Stimulated activated naive CD8-positive, alpha-beta T cell treated with anti-CD3 and anti-CD28 coated beads, Interleukin-15, Interleukin-2, amounts not matched to agents 100 U/mL and 50 U/mL, for 24 hours (primary cell): ENCODE results near the gene KHNYN.

Experiments used
- ATAC-seq: fragments of 150-1000 bp; cut with Tn5 transposase; one replicate; pipeline ENCODE4 v1.10.0; 2021
- DNase-seq: peaks from one replicate; pipeline ENCODE4 v3.0.0; 2021

The KHNYN gene

GRCh38 chr14:24422694-24423601 lies 6.8 kb upstream of the KHNYN start:
- no peak for DNase-seq
- peak; percentile 14 for ATAC-seq

GRCh38 chr14:24425704-24426103 lies 4.0 kb upstream of the KHNYN start:
- ATAC-seq, result no peak
- no peak for DNase-seq

GRCh38 chr14:24426150-24426911 lies 3.4 kb upstream of the KHNYN start:
- DNase-seq (no peak), ATAC-seq (no peak)

- no peak for DNase-seq
- ATAC-seq, result no peak
Observed at GRCh38 chr14:24426912-24427536, 2.7 kb upstream of the KHNYN start.

GRCh38 chr14:24427537-24428508 lies 1.9 kb upstream of the KHNYN start:
- ATAC-seq (no peak), DNase-seq (no peak)

- DNase-seq (no peak), ATAC-seq (no peak)
Observed at GRCh38 chr14:24428628-24429394, 943 bp upstream of the KHNYN start.

GRCh38 chr14:24430143-24430681 lies 458 bp downstream of the KHNYN start:
- DNase-seq, result peak; percentile 72

GRCh38 chr14:24430682-24431568 lies 1.2 kb downstream of the KHNYN start:
- ATAC-seq, result peak; percentile 71
- DNase-seq, result peak; percentile 77

More at GRCh38 chr14:24430143-24430681, 458 bp downstream of the KHNYN start:
- ATAC-seq, result peak; percentile 65

- peak; percentile 96 for DNase-seq
- ATAC-seq, result peak; percentile 72
Observed at GRCh38 chr14:24431569-24432258, 2.0 kb downstream of the KHNYN start.

- no peak for DNase-seq
- no peak for ATAC-seq
Observed at GRCh38 chr14:24432259-24433131, 2.7 kb downstream of the KHNYN start.

GRCh38 chr14:24434036-24434435 lies 4.3 kb downstream of the KHNYN start:
- DNase-seq, result no peak
- no peak for ATAC-seq

GRCh38 chr14:24434676-24435075 lies 4.9 kb downstream of the KHNYN start:
- DNase-seq (no peak), ATAC-seq (no peak)

GRCh38 chr14:24435192-24435810 lies 5.5 kb downstream of the KHNYN start:
- ATAC-seq, result no peak
- DNase-seq, result no peak

- DNase-seq, result no peak
- ATAC-seq, result no peak
Observed at GRCh38 chr14:24435998-24436354, 6.2 kb downstream of the KHNYN start.

GRCh38 chr14:24436355-24437019 lies 6.7 kb downstream of the KHNYN start:
- ATAC-seq (peak; percentile 36), DNase-seq (peak; percentile 39)

GRCh38 chr14:24437020-24437735 lies 7.4 kb downstream of the KHNYN start:
- no peak for ATAC-seq
- DNase-seq, result no peak
